Measurements from ENCODE around the gene ATP13A5. TPM values are rescaled to one million over a fixed set of nuclear protein-coding genes. Genes with fewer than 3 reads are reported as not detected.

ATP13A5 gene
- total RNA-seq, 1 donor from 2014 or later: not detected

- no peaks in the 10 kb centered on the region for H3K36me3 ChIP-seq (ENCODE audit: insufficient read depth, low read length)
- peak within 1 kb of the TSS; percentile 96 for H2AFZ ChIP-seq (ENCODE audit: low read depth, low read length)
- H3K4me3 Mint-ChIP-seq (ENCODE audit: unreplicated experiment): peak within 1 kb of the TSS; percentile 88
- peaks cover 3% of the 10 kb centered on the region for H3K9me3 Mint-ChIP-seq (ENCODE audit: unreplicated experiment)
- peak within 1 kb of the TSS; percentile 84 for H3K9ac ChIP-seq (ENCODE audit: low read length)
- H3K27ac Mint-ChIP-seq (ENCODE audit: unreplicated experiment): peak within 1 kb of the TSS; percentile 85
- peaks cover 6% of the 10 kb centered on the region for H3K4me1 Mint-ChIP-seq (ENCODE audit: low read depth, unreplicated experiment)
- H3K79me2 ChIP-seq (ENCODE audit: insufficient read depth, low read length): no peaks in the 10 kb centered on the region
- no peaks in the 10 kb centered on the region for H4K20me1 ChIP-seq (ENCODE audit: insufficient read depth, low read length)
- peak within 1 kb of the TSS; percentile 60 for H3K27ac ChIP-seq (ENCODE audit: low read depth, low read length)
- FAIRE-seq (no peak), DNase-seq (ENCODE audit: low read depth) (peak; percentile 49)
- no peaks in the 10 kb centered on the region for H3K27me3 Mint-ChIP-seq (ENCODE audit: low read depth, unreplicated experiment)
- peaks cover 13% of the 10 kb centered on the region for H3K4me1 ChIP-seq (ENCODE audit: insufficient read depth, low read length)
- TF ChIP-seq CTCF (IDR thresholded peaks at IDR 0.05; ENCODE audit: insufficient read depth, low read depth, low read length): no peak
- TF ChIP-seq EZH2 (IDR thresholded peaks at IDR 0.05; ENCODE audit: insufficient read depth, low read length): no peak
- no peaks in the 10 kb centered on the region for H3K27me3 ChIP-seq (ENCODE audit: insufficient read depth, low read length)
- H3K4me3 ChIP-seq (ENCODE audit: insufficient read depth, low read depth, low read length): peak within 1 kb of the TSS; percentile 76
- no peaks in the 10 kb centered on the region for H3K36me3 Mint-ChIP-seq (ENCODE audit: low read depth, unreplicated experiment)
- H3K9me3 ChIP-seq (ENCODE audit: insufficient read depth, low read depth, low read length): no peaks in the 10 kb centered on the region
- peak within 1 kb of the TSS; percentile 97 for H3K4me2 ChIP-seq (ENCODE audit: low read length)
Observed at GRCh38 chr3:193240850-193241706, 137.5 kb downstream of the ATP13A5 start, which contains the start of gene PLAAT1. Gene PLAAT1, plus strand, starts transcription at chr3:193241222. Its CDS starts 14,429 bp downstream, at chr3:193255651.

- Histone ChIP-seq H3K4me2 (ENCODE audit: low read length) (peak overlapping the region; percentile 97), H3K79me2 (ENCODE audit: insufficient read depth, low read length) (no peaks in the 10 kb centered on the region), H3K27ac (ENCODE audit: low read depth, low read length) (peak overlapping the region; percentile 17), H3K9me3 (ENCODE audit: insufficient read depth, low read depth, low read length) (no peaks in the 10 kb centered on the region), H3K9ac (ENCODE audit: low read length) (peak overlapping the region; percentile 82), H3K4me1 (ENCODE audit: insufficient read depth, low read length) (peaks cover 13% of the 10 kb centered on the region), H2AFZ (ENCODE audit: low read depth, low read length) (peak overlapping the region; percentile 95), H3K36me3 (ENCODE audit: insufficient read depth, low read length) (no peaks in the 10 kb centered on the region), H3K27me3 (ENCODE audit: insufficient read depth, low read length) (no peaks in the 10 kb centered on the region), H3K4me3 (ENCODE audit: insufficient read depth, low read depth, low read length) (peak overlapping the region; percentile 74), H4K20me1 (ENCODE audit: insufficient read depth, low read length) (no peaks in the 10 kb centered on the region)
- TF ChIP-seq CTCF (IDR thresholded peaks at IDR 0.05; ENCODE audit: insufficient read depth, low read depth, low read length) (no peak), EZH2 (IDR thresholded peaks at IDR 0.05; ENCODE audit: insufficient read depth, low read length) (no peak)
- FAIRE-seq (no peak), DNase-seq (ENCODE audit: low read depth) (peak; percentile 37)
- H3K27ac Mint-ChIP-seq (ENCODE audit: unreplicated experiment): peak overlapping the region; percentile 53
- peak overlapping the region; percentile 82 for H3K4me3 Mint-ChIP-seq (ENCODE audit: unreplicated experiment)
- H3K9me3 Mint-ChIP-seq (ENCODE audit: unreplicated experiment): no peaks in the 10 kb centered on the region
- H3K4me1 Mint-ChIP-seq (ENCODE audit: low read depth, unreplicated experiment): peaks cover 6% of the 10 kb centered on the region
- no peaks in the 10 kb centered on the region for H3K27me3 Mint-ChIP-seq (ENCODE audit: low read depth, unreplicated experiment)
- H3K36me3 Mint-ChIP-seq (ENCODE audit: low read depth, unreplicated experiment): no peaks in the 10 kb centered on the region
Observed at GRCh38 chr3:193240436-193240849, 138.1 kb downstream of the ATP13A5 start.

- Mint-ChIP-seq H3K36me3 (ENCODE audit: low read depth, unreplicated experiment) (no peaks in the 10 kb centered on the region), H3K27me3 (ENCODE audit: low read depth, unreplicated experiment) (no peaks in the 10 kb centered on the region), H3K4me3 (ENCODE audit: unreplicated experiment) (no peak overlapping the region), H3K4me1 (ENCODE audit: low read depth, unreplicated experiment) (peaks cover 3% of the 10 kb centered on the region), H3K9me3 (ENCODE audit: unreplicated experiment) (no peaks in the 10 kb centered on the region), H3K27ac (ENCODE audit: unreplicated experiment) (no peak overlapping the region)
- TF ChIP-seq CTCF (IDR thresholded peaks at IDR 0.05; ENCODE audit: insufficient read depth, low read depth, low read length) (no peak), EZH2 (IDR thresholded peaks at IDR 0.05; ENCODE audit: insufficient read depth, low read length) (no peak)
- Histone ChIP-seq H3K27me3 (ENCODE audit: insufficient read depth, low read length) (no peaks in the 10 kb centered on the region), H3K9ac (ENCODE audit: low read length) (no peak overlapping the region), H3K4me2 (ENCODE audit: low read length) (no peak overlapping the region), H3K4me3 (ENCODE audit: insufficient read depth, low read depth, low read length) (no peak overlapping the region), H3K36me3 (ENCODE audit: insufficient read depth, low read length) (no peaks in the 10 kb centered on the region), H4K20me1 (ENCODE audit: insufficient read depth, low read length) (no peaks in the 10 kb centered on the region), H3K9me3 (ENCODE audit: insufficient read depth, low read depth, low read length) (no peaks in the 10 kb centered on the region), H2AFZ (ENCODE audit: low read depth, low read length) (no peak overlapping the region), H3K4me1 (ENCODE audit: insufficient read depth, low read length) (peaks cover 11% of the 10 kb centered on the region), H3K27ac (ENCODE audit: low read depth, low read length) (no peak overlapping the region), H3K79me2 (ENCODE audit: insufficient read depth, low read length) (no peaks in the 10 kb centered on the region)
- DNase-seq (ENCODE audit: low read depth): no peak
- no peak for FAIRE-seq
Observed at GRCh38 chr3:193237030-193237429, 141.5 kb downstream of the ATP13A5 start.

Data from astrocyte (in vitro differentiated cells and primary cell).